Endothelial cell of umbilical vein (primary cell): Measurements from ENCODE around the gene B9D1. TPM values are rescaled to one million over a fixed set of nuclear protein-coding genes. Genes with fewer than 3 reads are reported as not detected.

Experiments used
- BruUV-seq: library from RNA; stranded (reverse); fragments of 400-500 nt; replicated peaks from 2 replicates; lab custom pipeline; 2021; lab: Mats Ljungman, UMichigan
- CTCF ChIA-PET: fragments of 300-600, 350-600 bp; sonication (Branson Sonifier 250); formaldehyde crosslinking; loops from one replicate; lab custom pipeline; 2021; ENCODE audit warnings: antibody characterized with exemption, inconsistent platforms; lab: Charles Lee
- POLR2A ChIA-PET: fragments of 300-600, 350-600 bp; sonication (Branson Sonifier 250); formaldehyde crosslinking; loops from one replicate; lab custom pipeline; 2021; ENCODE audit warnings: antibody characterized with exemption, inconsistent platforms; lab: Charles Lee
- DNase-seq: peaks from one replicate; pipeline ENCODE4 v3.0.0-alpha.2; 2011; ENCODE audit warnings: low read depth, low spot score
- FAIRE-seq: peaks from 2 replicates; lab custom pipeline; 2011; peaks lifted over from hg19 to GRCh38; lab: Jason Lieb, UNC
- H2AFZ ChIP-seq: 2 replicates; pipeline ENCODE4 v1.6.0; 2012; ENCODE audit warnings: low read depth, low read length, control low read depth, inconsistent platforms
- H3K27ac ChIP-seq: 2 replicates; pipeline ENCODE4 v1.5.1; 2011; ENCODE audit warnings: low read depth, mild to moderate bottlenecking, control low read depth, low read length, moderate library complexity; ENCODE audit not compliant: insufficient read depth
- H3K27me3 ChIP-seq, 2 experiments: 2 replicates each; pipeline versions ENCODE4 v1.6.0 to v1.6.1; 2011; ENCODE audit warnings: low read length in 2 of 2, mixed read lengths in 1 of 2; ENCODE audit not compliant: control insufficient read depth in 2 of 2, insufficient read depth in 2 of 2
- H3K36me3 ChIP-seq, 2 experiments: 2 replicates in 1 of 2; 3 replicates in 1 of 2; pipeline ENCODE4 v1.5.1; 2011; ENCODE audit warnings: low read length in 2 of 2, mild to moderate bottlenecking in 1 of 2, moderate library complexity in 1 of 2; ENCODE audit not compliant: control insufficient read depth in 2 of 2, insufficient read depth in 2 of 2; ENCODE audit errors: extremely low read depth in 1 of 2
- H3K4me1 ChIP-seq: 3 replicates; pipeline ENCODE4 v1.5.1; 2011; ENCODE audit warnings: mild to moderate bottlenecking, low read length; ENCODE audit not compliant: control insufficient read depth, insufficient read depth; ENCODE audit errors: extremely low read depth
- H3K4me2 ChIP-seq: 2 replicates; pipeline ENCODE4 v1.6.1; 2011; ENCODE audit warnings: low read length, control low read depth, mixed read lengths; ENCODE audit not compliant: insufficient read depth
- H3K4me3 ChIP-seq, 3 experiments: fragments of 200-600 bp in 1 of 3; sonication (generic), shearing (Covaris generic) in 1 of 3; replicated peaks in 1 of 3; 2 replicates each; pipeline ENCODE4 v1.5.1; 2011 to 2016; ENCODE audit warnings: control low read depth in 3 of 3, low read length in 3 of 3, mild to moderate bottlenecking in 2 of 3, inconsistent platforms in 1 of 3, low read depth in 1 of 3, moderate library complexity in 1 of 3; ENCODE audit not compliant: insufficient read depth in 1 of 3
- H3K79me2 ChIP-seq: 2 replicates; pipeline ENCODE4 v1.6.0; 2012; ENCODE audit warnings: low read length, inconsistent platforms; ENCODE audit not compliant: control insufficient read depth, insufficient read depth
- H3K9ac ChIP-seq: replicated peaks from 2 replicates; pipeline ENCODE3; 2011; ENCODE audit warnings: low read length, control low read depth; ENCODE audit not compliant: insufficient read depth; ENCODE audit errors: extremely low read depth
- H3K9me1 ChIP-seq: replicated peaks from 3 replicates; pipeline ENCODE4 v1.6.0; 2011; ENCODE audit warnings: mild to moderate bottlenecking, low read length; ENCODE audit not compliant: control insufficient read depth, insufficient read depth; ENCODE audit errors: extremely low read depth
- H3K9me3 ChIP-seq: replicated peaks from 2 replicates; pipeline ENCODE4 v1.5.1; 2012; ENCODE audit warnings: low read length, inconsistent platforms; ENCODE audit not compliant: control insufficient read depth, insufficient read depth
- H4K20me1 ChIP-seq: replicated peaks from 2 replicates; pipeline ENCODE3; 2011; ENCODE audit warnings: mild to moderate bottlenecking, low read length; ENCODE audit not compliant: control insufficient read depth, insufficient read depth; ENCODE audit errors: extremely low read depth
- EZH2 ChIP-seq: IDR thresholded peaks from 2 replicates; pipeline ENCODE4 v1.6.1; 2012; ENCODE audit warnings: borderline replicate concordance, low read depth, mild to moderate bottlenecking, moderate library complexity, low read length, inconsistent platforms; ENCODE audit not compliant: severe bottlenecking
- FOS ChIP-seq: IDR thresholded peaks from 2 replicates; pipeline ENCODE4 v1.6.1; 2011; ENCODE audit warnings: mild to moderate bottlenecking, low read length, moderate library complexity, borderline replicate concordance; ENCODE audit not compliant: insufficient read depth
- GATA2 ChIP-seq: IDR thresholded peaks from 2 replicates; pipeline ENCODE4 v1.7.0; 2011; ENCODE audit warnings: low read depth, mild to moderate bottlenecking, moderate library complexity, mixed read lengths, low read length; ENCODE audit not compliant: insufficient read length, insufficient read depth
- JUN ChIP-seq: IDR thresholded peaks from 2 replicates; pipeline ENCODE4 v1.6.1; 2011; ENCODE audit warnings: borderline replicate concordance, low read depth; ENCODE audit not compliant: insufficient read length, insufficient read depth
- MYC ChIP-seq: IDR thresholded peaks from one replicate; pipeline ENCODE4 v1.6.1; 2011; ENCODE audit warnings: mild to moderate bottlenecking, low read depth, low read length
- POLR2AphosphoS5 ChIP-seq: IDR thresholded peaks from 2 replicates; pipeline ENCODE4 v1.6.1; 2012; ENCODE audit warnings: low read depth, mild to moderate bottlenecking, control low read depth, low read length, moderate library complexity; ENCODE audit not compliant: insufficient read depth
- dilution Hi-C: fragments of 300-500 bp; cut with MboI; formaldehyde crosslinking; loops from one replicate; pipeline ENCODE4 v1.15.0; 2019; ENCODE audit warnings: low sequenced_read_pairs; ENCODE audit not compliant: extremely low pct_ligation_motif_present
- intact Hi-C: fragments of 100-400 bp; cut with micrococcal nuclease; formaldehyde crosslinking; loops from one replicate; pipeline ENCODE4 v1.10.0; 2022
- polyA plus RNA-seq, 4 experiments: library from polyadenylated mRNA; depleted of rRNA in 3 of 4; stranded (reverse) in 3 of 4; unstranded in 1 of 4; fragments of >200 nt; gene quantifications; 2 replicates each; pipeline versions ENCODE4 v1.2.1 to v1.2.3, GENCODE V29; 2011 to 2012; ENCODE audit warnings: missing spikeins in 1 of 4
- total RNA-seq: library from RNA; stranded (reverse); gene quantifications from 2 replicates; pipeline ENCODE4 v1.2.3, GENCODE V29; 2021
- TF ChIP-seq, protein P1 (sequence below), 2 donors: IDR thresholded peaks; 1 replicate in 1 of 2; 2 replicates in 1 of 2; pipeline ENCODE4 v1.5.1; 2011; ENCODE audit warnings: low read length in 2 of 2, mild to moderate bottlenecking in 2 of 2, moderate library complexity in 2 of 2, control low read depth in 1 of 2, inconsistent platforms in 1 of 2, low read depth in 1 of 2; ENCODE audit not compliant: insufficient read depth in 1 of 2; ENCODE audit errors: extremely low read depth in 1 of 2

B9D1 gene
- total and polyA plus RNA-seq, 2 donors (not counting 3 experiments of a cell fraction or from before 2014, with no cell fraction given), result 20.5 to 55.8 TPM

DNA sequence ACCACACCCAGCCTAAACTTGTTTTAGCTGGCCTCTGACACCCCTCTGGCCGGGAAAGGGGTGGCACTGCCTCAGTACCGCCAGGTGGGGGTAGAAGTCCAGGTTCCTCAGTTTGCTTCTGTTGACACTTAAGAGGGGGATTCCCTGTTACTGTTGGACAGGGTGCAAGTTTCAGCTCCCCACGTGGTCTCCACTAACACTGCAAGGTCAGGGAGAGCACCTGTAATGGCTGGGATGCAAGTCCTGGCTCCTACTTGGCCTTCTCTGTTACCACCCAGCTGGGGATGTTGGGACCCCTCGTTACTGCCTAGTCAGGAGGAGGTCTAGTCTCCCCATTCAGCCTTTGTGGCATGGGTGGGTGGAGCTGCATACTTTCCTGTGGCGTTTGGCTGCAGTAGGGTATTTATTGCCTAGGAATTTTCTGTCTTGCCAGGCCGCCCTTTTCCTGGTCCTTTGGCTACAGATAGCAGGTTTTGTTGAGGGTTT lies 35.1 kb upstream of the B9D1 start:
- H3K4me2 ChIP-seq, result no peak overlapping the region
- no TSS peak for BruUV-seq
- no peak overlapping the region for H3K27ac ChIP-seq
- no peaks in the 10 kb centered on the region for H3K9me3 ChIP-seq
- peaks cover under 1 to 8% of the 10 kb centered on the region in 2 experiments for H3K27me3 ChIP-seq
- no peak overlapping the region for H2AFZ ChIP-seq
- intact Hi-C loops, result no loop called here
- H3K4me3 ChIP-seq, result no peak overlapping the region
- H3K36me3 ChIP-seq, result no peaks in the 10 kb centered on the region
- peaks cover 10% of the 10 kb centered on the region for H3K4me1 ChIP-seq
- no peak for TF ChIP-seq JUN
- no peak for TF ChIP-seq POLR2AphosphoS5
- TF ChIP-seq, protein P1, sequence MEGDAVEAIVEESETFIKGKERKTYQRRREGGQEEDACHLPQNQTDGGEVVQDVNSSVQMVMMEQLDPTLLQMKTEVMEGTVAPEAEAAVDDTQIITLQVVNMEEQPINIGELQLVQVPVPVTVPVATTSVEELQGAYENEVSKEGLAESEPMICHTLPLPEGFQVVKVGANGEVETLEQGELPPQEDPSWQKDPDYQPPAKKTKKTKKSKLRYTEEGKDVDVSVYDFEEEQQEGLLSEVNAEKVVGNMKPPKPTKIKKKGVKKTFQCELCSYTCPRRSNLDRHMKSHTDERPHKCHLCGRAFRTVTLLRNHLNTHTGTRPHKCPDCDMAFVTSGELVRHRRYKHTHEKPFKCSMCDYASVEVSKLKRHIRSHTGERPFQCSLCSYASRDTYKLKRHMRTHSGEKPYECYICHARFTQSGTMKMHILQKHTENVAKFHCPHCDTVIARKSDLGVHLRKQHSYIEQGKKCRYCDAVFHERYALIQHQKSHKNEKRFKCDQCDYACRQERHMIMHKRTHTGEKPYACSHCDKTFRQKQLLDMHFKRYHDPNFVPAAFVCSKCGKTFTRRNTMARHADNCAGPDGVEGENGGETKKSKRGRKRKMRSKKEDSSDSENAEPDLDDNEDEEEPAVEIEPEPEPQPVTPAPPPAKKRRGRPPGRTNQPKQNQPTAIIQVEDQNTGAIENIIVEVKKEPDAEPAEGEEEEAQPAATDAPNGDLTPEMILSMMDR (IDR thresholded peaks at IDR 0.05; ENCODE audit: extremely low read depth in 1 of 2, insufficient read depth in 1 of 2, low read depth in 1 of 2, low read length in 2 of 2), result no peak
- dilution Hi-C loops, result no loop called here
- ChIA-PET POLR2A (interaction anchor here (0.7 kb wide), 1 partner anchor 1124 kb away, joined by 3 read pairs; no protein-coding TSS in a partner anchor), CTCF (interaction anchor here (1.4 to 1.9 kb wide), 2 partner anchors 49 to 365 kb away, joined by 5 read pairs; no protein-coding TSS in a partner anchor)
- H3K9me1 ChIP-seq, result no peaks in the 10 kb centered on the region
- DNase-seq (no peak), FAIRE-seq (no peak)
- H3K9ac ChIP-seq, result no peak overlapping the region
- no peaks in the 10 kb centered on the region for H3K79me2 ChIP-seq
- no peaks in the 10 kb centered on the region for H4K20me1 ChIP-seq

DNA sequence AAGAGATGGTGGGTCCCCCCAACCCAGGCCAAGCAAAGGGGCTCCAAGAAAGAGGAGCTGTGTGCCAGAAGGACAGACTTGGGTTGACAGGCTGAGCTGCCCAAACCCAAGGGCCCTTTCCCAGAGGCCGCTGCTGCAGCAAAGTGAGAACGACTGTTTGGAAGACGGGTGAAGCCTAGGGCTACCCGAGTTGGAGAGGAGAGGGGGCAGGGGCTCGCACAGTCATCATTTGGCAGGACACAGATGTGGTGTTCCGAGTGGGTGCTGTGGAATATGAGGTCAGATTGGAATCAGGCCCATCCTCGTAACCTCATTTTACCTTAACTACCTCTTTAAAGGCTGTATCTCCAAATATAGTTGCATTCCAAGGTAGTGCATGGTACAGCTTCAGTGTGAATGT lies 29.8 kb upstream of the B9D1 start:
- no peak for FAIRE-seq
- H3K36me3 ChIP-seq, result no peaks in the 10 kb centered on the region
- no peaks in the 10 kb centered on the region for H3K9me1 ChIP-seq
- dilution Hi-C loops, result no loop called here
- no peak for DNase-seq
- H3K4me2 ChIP-seq, result no peak overlapping the region
- no peak overlapping the region for H2AFZ ChIP-seq
- no TSS peak for BruUV-seq
- peaks cover 9 to 19% of the 10 kb centered on the region in 2 experiments for H3K27me3 ChIP-seq
- H3K79me2 ChIP-seq, result no peaks in the 10 kb centered on the region
- POLR2A ChIA-PET, result no interaction called here
- TF ChIP-seq GATA2 (no peak), JUN (no peak), FOS (no peak), POLR2AphosphoS5 (no peak), EZH2 (no peak), MYC (no peak)
- TF ChIP-seq, protein P1 (IDR thresholded peaks at IDR 0.05; ENCODE audit: extremely low read depth in 1 of 2, insufficient read depth in 1 of 2, low read depth in 1 of 2, low read length in 2 of 2), result no peak
- H3K9me3 ChIP-seq, result no peaks in the 10 kb centered on the region
- H3K4me3 ChIP-seq, result no peak overlapping the region
- no peaks in the 10 kb centered on the region for H4K20me1 ChIP-seq
- H3K9ac ChIP-seq, result no peak overlapping the region
- no peak overlapping the region for H3K27ac ChIP-seq
- H3K4me1 ChIP-seq, result no peaks in the 10 kb centered on the region
- intact Hi-C loops, result no loop called here
- CTCF ChIA-PET, result interaction anchor here (1.0 kb wide), 1 partner anchor 30 kb away, joined by 3 read pairs; the partner anchor contains the start of gene B9D1
